HAP-1 (cell line): Measurements from ENCODE around the gene SPOUT1.
"Not testable (repeated sequence)": the region's sequence is repeated elsewhere in the genome, so short reads cannot be mapped to it uniquely, and the experiment has no call there.

Source experiments
- DNase-seq, 2 experiments: peaks; one replicate each; pipeline ENCODE4 v3.0.0-alpha.2; 2016 to 2020; ENCODE audit warnings: low spot score in 2 of 2
- H3K27me3 ChIP-seq: fragments of 250-450 bp; sonication (Bioruptor Pico); 2 replicates; pipeline ENCODE4 v1.5.1; 2020; ENCODE audit warnings: low read depth, mild to moderate bottlenecking, moderate library complexity
- H3K36me3 ChIP-seq: fragments of 250-450 bp; sonication (Bioruptor Pico); replicated peaks from 2 replicates; pipeline ENCODE4 v1.5.1; 2020; ENCODE audit warnings: mild to moderate bottlenecking
- H3K4me1 ChIP-seq: fragments of 250-450 bp; sonication (Bioruptor Pico); 2 replicates; pipeline ENCODE4 v1.5.1; 2020; ENCODE audit warnings: mild to moderate bottlenecking
- H3K4me3 ChIP-seq: fragments of 250-450 bp; sonication (Bioruptor Pico); 2 replicates; pipeline ENCODE4 v1.5.1; 2020; ENCODE audit warnings: mild to moderate bottlenecking, moderate library complexity
- H3K9me3 ChIP-seq: fragments of 250-450 bp; sonication (Bioruptor Pico); 2 replicates; pipeline ENCODE4 v1.5.1; 2020; ENCODE audit warnings: mild to moderate bottlenecking, moderate library complexity
- in situ Hi-C: fragments of 300-500 bp; cut with MboI; formaldehyde crosslinking; loops from 3 replicates; pipeline ENCODE4 v1.14.3; 2020; ENCODE audit warnings: low sequenced_read_pairs, inconsistent platforms, mixed read lengths

The SPOUT1 gene

DNA sequence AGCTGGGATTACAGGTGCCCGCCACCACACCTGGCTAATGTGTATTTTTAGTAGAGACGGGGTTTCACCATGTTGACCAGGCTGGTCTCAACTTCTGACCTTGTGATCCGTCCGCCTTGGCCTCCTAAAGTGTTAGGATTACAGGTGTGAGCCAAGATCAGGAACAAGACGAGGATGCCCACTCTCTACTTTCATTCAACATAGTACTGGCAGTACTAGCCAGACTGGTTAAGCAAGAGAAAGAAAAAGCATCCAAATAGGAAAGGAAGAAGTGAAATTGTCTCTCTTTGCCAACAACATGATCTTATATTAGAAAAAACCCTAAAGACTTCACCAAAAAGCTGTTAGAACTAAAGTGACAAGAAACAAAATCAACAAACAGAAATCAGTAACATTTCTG lies 18.7 kb downstream of the SPOUT1 start:
- DNase-seq, result no peak
- Histone ChIP-seq H3K36me3 (peaks cover 5% of the 10 kb centered on the region), H3K27me3 (no peaks in the 10 kb centered on the region), H3K9me3 (no peaks in the 10 kb centered on the region), H3K4me3 (no peak overlapping the region), H3K4me1 (no peaks in the 10 kb centered on the region)
- in situ Hi-C loops, result loop anchor here (10.0 kb wide), 1 partner anchor 76 kb away; no protein-coding TSS in a partner anchor

DNA sequence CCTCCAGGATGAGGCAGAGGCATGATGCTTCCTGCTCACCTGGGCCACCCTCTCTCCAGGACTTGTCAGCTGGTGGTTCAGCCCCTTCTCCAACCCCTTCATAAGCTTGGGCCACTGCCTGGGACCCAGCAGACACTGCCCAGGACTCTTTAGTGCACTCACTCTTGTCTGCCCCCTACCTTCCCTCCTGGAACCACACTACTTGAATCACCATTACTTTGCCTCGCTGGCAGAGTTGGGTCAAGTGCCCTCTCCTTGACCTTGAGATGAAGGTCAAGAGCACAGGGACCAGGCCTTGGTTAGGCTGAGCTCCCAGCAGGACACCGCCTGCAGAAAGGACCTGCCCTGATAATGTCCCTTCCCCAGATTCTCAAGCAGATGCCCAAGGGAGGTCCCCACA lies 19.8 kb downstream of the SPOUT1 start:
- H3K4me3 ChIP-seq, result no peak overlapping the region
- H3K4me1 ChIP-seq, result no peaks in the 10 kb centered on the region
- H3K36me3 ChIP-seq, result peaks cover 12% of the 10 kb centered on the region
- no peaks in the 10 kb centered on the region for H3K27me3 ChIP-seq
- no peaks in the 10 kb centered on the region for H3K9me3 ChIP-seq
- no peak for DNase-seq
- in situ Hi-C loops, result loop anchor here (10.0 kb wide), 1 partner anchor 75 kb away; no protein-coding TSS in a partner anchor

DNA sequence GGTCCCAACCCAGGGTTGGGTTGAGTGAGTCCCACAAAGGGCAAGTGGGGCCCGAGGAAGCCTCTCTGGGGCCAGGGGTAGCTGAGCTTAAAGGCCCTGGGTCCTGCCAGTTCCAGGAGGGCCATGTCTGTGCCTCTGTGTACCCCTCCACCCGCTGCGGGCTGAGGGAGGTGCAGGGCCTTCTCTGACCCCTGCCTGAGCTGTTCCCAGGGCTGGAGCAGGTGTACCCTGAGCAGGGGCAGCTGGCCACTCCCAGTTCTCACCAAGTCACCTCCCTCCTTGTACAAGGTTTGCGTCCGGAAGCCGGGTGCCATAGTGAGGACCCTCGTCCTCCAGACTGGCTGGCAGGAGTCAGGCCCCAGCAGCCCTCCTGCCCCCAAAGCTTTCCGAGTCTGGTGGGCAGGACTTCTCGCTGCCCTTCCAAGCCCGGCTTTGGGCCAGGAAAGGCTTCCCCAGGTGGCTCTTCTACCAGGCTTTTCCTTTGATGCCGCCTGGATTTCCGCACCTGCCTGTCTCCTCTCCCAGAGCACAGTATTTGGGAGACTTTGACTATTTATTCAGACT lies 20.5 kb downstream of the SPOUT1 start:
- Histone ChIP-seq H3K4me1 (no peaks in the 10 kb centered on the region), H3K27me3 (no peaks in the 10 kb centered on the region), H3K36me3 (peaks cover 12% of the 10 kb centered on the region), H3K9me3 (no peaks in the 10 kb centered on the region), H3K4me3 (no peak overlapping the region)
- DNase-seq, result no peak
- in situ Hi-C loops, result no loop called here

- in situ Hi-C loops, result no loop called here
- H3K4me1 ChIP-seq, result no peaks in the 10 kb centered on the region
- no peaks in the 10 kb centered on the region for H3K27me3 ChIP-seq
- H3K4me3 ChIP-seq, result no peak overlapping the region
- no peaks in the 10 kb centered on the region for H3K9me3 ChIP-seq
- no peak for DNase-seq
- peaks cover 13% of the 10 kb centered on the region for H3K36me3 ChIP-seq
These were observed 21.1 kb downstream of the SPOUT1 start for GRCh38 chr9:128808543-128808942.

GRCh38 chr9:128807827-128808226 lies 21.8 kb downstream of the SPOUT1 start:
- Histone ChIP-seq H3K4me1 (no peaks in the 10 kb centered on the region), H3K9me3 (no peaks in the 10 kb centered on the region), H3K27me3 (no peaks in the 10 kb centered on the region), H3K36me3 (peaks cover 20% of the 10 kb centered on the region), H3K4me3 (no peak overlapping the region)
- DNase-seq, result no peak
- in situ Hi-C loops, result no loop called here

GRCh38 chr9:128805661-128806060 lies 23.9 kb downstream of the SPOUT1 start:
- no peaks in the 10 kb centered on the region for H3K4me1 ChIP-seq
- in situ Hi-C loops, result no loop called here
- H3K36me3 ChIP-seq, result peaks cover 21% of the 10 kb centered on the region

GRCh38 chr9:128802482-128802881 lies 27.1 kb downstream of the SPOUT1 start:
- Histone ChIP-seq H3K27me3 (no peaks in the 10 kb centered on the region), H3K9me3 (no peaks in the 10 kb centered on the region), H3K4me1 (no peaks in the 10 kb centered on the region), H3K36me3 (peaks cover 37% of the 10 kb centered on the region), H3K4me3 (no peak overlapping the region)
- in situ Hi-C loops, result no loop called here
- DNase-seq, result no peak

More at GRCh38 chr9:128805661-128806060, 23.9 kb downstream of the SPOUT1 start:
- DNase-seq, result no peak
- H3K4me3 ChIP-seq, result no peak overlapping the region
- H3K9me3 ChIP-seq, result no peaks in the 10 kb centered on the region
- no peaks in the 10 kb centered on the region for H3K27me3 ChIP-seq

GRCh38 chr9:128800061-128800460 lies 29.5 kb downstream of the SPOUT1 start:
- Histone ChIP-seq H3K4me1 (no peaks in the 10 kb centered on the region), H3K36me3 (peaks cover 28% of the 10 kb centered on the region), H3K9me3 (no peaks in the 10 kb centered on the region), H3K4me3 (no peak overlapping the region), H3K27me3 (no peaks in the 10 kb centered on the region)
- DNase-seq, result no peak
- in situ Hi-C loops, result no loop called here

GRCh38 chr9:128798896-128799295 lies 30.7 kb downstream of the SPOUT1 start:
- Histone ChIP-seq H3K27me3 (no peaks in the 10 kb centered on the region), H3K4me1 (no peaks in the 10 kb centered on the region), H3K4me3 (no peak overlapping the region), H3K9me3 (no peaks in the 10 kb centered on the region), H3K36me3 (peaks cover 28% of the 10 kb centered on the region)
- no peak for DNase-seq
- in situ Hi-C loops, result no loop called here

DNA sequence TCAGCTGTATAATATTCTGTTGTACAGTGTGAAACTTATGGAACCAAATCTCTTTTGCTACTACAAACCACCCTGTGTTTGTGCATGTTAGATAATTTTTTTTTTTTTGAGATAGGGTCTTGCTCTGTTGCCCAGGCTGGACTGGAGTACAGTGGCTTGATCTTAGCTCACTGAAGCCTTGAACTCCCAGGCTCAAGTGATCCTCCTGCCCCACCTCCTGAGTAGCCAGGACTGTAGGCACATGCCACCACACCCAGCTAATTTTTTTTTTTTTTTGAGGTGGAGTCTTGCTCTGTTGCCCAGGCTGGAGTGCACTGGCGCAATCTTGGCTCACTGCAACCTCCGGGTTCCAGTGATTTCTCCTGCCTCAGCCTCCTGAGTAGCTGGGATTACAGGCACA lies 34.6 kb downstream of the SPOUT1 start:
- H3K4me3 ChIP-seq, H3K9me3 ChIP-seq, DNase-seq, H3K4me1 ChIP-seq, in situ Hi-C loops, H3K27me3 ChIP-seq: not testable (repeated sequence)
- peaks cover 40% of the 10 kb centered on the region for H3K36me3 ChIP-seq

- in situ Hi-C loops, result no loop called here
- H3K36me3 ChIP-seq, result peaks cover 30% of the 10 kb centered on the region
- no peak overlapping the region for H3K4me3 ChIP-seq
- H3K9me3 ChIP-seq, result no peaks in the 10 kb centered on the region
- DNase-seq, result no peak
- H3K27me3 ChIP-seq, result no peaks in the 10 kb centered on the region
- no peaks in the 10 kb centered on the region for H3K4me1 ChIP-seq
These were observed 36.5 kb downstream of the SPOUT1 start for GRCh38 chr9:128792978-128793686.

DNA sequence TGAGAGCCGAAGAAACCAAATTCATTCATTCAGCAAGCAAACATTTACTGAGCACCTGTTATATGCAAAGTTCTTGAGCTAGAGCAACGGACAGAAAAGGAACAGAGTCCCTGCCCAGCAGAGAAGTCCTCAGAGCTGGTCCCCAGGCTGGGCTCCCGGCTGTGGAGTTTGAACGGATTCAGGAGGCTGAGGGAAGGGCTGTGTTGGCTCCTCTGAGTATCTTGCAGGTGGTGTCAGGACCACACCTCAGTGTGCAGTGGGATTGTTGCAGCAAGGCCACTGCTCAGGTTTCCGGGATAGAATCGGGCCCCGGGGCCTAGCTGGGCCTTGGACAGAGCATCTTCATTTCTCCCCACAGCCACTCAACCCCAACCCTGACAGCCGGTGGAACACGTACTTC lies 37.5 kb downstream of the SPOUT1 start:
- Histone ChIP-seq H3K36me3 (peaks cover 25% of the 10 kb centered on the region), H3K4me1 (no peaks in the 10 kb centered on the region), H3K9me3 (no peaks in the 10 kb centered on the region), H3K4me3 (no peak overlapping the region), H3K27me3 (no peaks in the 10 kb centered on the region)
- in situ Hi-C loops, result no loop called here
- no peak for DNase-seq

GRCh38 chr9:128790536-128790935 lies 39.1 kb downstream of the SPOUT1 start:
- H3K4me1 ChIP-seq, result peaks cover 5% of the 10 kb centered on the region
- no peak for DNase-seq
- H3K27me3 ChIP-seq, result no peaks in the 10 kb centered on the region
- no peak overlapping the region for H3K4me3 ChIP-seq
- H3K9me3 ChIP-seq, result no peaks in the 10 kb centered on the region
- H3K36me3 ChIP-seq, result peaks cover 23% of the 10 kb centered on the region
- in situ Hi-C loops, result no loop called here

DNA sequence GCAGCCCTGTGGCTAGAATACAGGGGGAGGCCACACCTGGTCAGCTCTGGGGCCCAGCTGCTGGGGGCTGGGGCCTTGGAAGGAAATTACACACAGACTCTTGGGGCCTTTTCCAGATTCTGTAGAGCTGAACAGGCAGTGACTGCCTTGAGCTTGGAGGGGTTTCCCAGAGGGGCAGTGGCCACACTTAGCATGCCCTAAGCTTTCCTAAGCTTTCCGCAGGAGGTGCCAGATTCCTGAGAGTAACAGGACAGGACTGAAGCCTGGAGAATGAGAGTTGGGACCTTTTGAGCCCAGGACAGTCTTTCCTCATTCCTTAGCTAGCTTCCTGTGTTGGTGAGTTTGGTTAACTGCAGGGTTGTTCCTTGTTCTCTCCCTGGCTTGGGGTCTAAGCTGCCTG lies 41.1 kb downstream of the SPOUT1 start:
- H3K36me3 ChIP-seq, result peaks cover 23% of the 10 kb centered on the region
- peaks cover 5% of the 10 kb centered on the region for H3K4me1 ChIP-seq
- no peak overlapping the region for H3K4me3 ChIP-seq
- H3K27me3 ChIP-seq, result no peaks in the 10 kb centered on the region
- no peaks in the 10 kb centered on the region for H3K9me3 ChIP-seq
- in situ Hi-C loops, result no loop called here
- DNase-seq, result no peak
